Fibroblast of skin of left biceps (primary cell): ENCODE results near the gene H6PD.
"Not testable (repeated sequence)": the region's sequence is repeated elsewhere in the genome, so short reads cannot be mapped to it uniquely, and the experiment has no call there.

ENCODE experiments used
- DNase-seq, 2 experiments: peaks; one replicate each; pipeline ENCODE4 v3.0.0-alpha.2; 2013; ENCODE audit warnings: low read depth in 2 of 2

H6PD gene

GRCh38 chr1:9294910-9295636, 60.5 kb downstream of the H6PD start:
- DNase-seq = no peak

DNA sequence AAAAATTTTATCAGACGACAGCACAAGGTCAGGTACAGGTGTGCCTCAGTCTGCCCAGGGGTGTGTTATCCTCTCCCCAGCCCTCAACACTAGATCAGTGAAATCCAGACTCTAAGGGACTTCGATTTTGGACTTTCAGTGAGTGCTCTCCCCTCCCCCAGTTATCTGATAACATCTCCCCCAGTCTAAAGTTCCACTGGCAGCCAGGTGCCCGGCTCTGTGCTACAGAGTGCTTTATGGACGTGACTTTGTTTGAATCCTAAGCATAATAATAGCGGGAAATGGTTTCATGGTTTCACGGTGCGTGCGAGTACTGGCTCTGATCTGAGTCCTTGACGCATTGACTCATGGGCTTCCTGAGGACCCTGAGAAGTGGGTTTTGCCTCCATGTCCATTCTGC, 61.3 kb downstream of the H6PD start:
- no peak for DNase-seq

DNA sequence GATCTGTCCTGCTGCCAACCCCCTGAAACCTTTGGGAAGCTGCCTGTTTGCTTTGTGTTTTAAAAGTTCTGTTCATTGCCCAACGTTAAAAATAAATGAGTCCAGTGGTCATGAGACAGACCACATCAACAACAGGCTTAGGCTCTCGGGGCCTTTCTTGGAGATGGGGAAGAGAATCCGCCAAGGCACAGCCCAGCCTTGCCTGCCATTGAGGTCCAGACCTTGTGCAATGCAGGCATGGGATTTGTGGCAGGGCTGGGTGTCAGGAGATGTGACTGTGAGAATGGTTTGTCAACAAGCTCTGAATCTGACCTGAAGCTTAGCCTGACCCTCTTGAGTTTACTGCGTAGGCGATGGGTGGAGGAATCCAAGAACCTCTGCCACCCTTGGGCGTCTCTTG, 62.3 kb downstream of the H6PD start:
- DNase-seq = no peak

- DNase-seq = no peak
These were observed 63.3 kb downstream of the H6PD start for GRCh38 chr1:9297831-9298230.

DNA sequence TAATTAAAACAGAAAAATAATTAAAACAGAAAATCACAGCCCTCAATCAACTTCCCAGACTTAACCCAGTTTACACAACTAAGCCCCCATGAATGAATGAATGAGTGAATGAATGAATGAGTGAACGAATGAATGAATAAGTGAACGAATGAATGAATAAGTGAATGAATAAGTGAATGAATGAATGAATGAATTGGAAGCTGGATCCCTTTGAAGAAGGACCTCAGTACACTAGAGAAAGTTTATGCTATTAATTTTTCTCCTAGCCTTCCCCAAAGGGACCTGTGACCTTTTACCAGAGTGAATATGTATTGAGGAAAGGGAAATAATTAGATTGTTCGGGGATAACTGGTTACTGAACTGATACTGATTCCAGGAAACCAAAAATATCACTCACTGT, 63.7 kb downstream of the H6PD start:
- DNase-seq = no peak

- DNase-seq = not testable (repeated sequence)
These were observed 65.3 kb downstream of the H6PD start for GRCh38 chr1:9299571-9300541.

DNA sequence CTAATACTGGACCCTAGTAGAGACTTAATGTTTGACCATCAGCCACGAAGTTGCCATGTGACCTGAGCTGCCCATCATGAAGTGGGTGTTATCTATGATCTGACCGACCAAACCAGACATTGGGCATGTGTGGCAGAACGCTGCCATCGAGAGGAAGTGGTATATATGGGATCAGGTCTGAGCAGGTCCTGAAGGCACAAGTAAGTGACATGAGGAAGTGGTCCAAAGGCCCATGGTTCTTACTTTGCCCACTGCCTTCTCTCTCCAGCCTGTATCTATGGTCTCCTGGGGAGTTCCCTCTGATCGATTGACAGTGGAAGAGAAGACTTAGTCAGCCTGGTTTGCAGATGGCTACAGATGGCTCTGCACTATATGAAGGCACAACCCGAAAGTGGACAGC, 66.0 kb downstream of the H6PD start:
- no peak for DNase-seq

- DNase-seq = peak; percentile 71 to 76
These were observed 68.4 kb downstream of the H6PD start for GRCh38 chr1:9302745-9303524.

GRCh38 chr1:9303916-9304315, 69.3 kb downstream of the H6PD start:
- DNase-seq = no peak

- no peak for DNase-seq
These were observed 70.6 kb downstream of the H6PD start for GRCh38 chr1:9305216-9305615.

DNA sequence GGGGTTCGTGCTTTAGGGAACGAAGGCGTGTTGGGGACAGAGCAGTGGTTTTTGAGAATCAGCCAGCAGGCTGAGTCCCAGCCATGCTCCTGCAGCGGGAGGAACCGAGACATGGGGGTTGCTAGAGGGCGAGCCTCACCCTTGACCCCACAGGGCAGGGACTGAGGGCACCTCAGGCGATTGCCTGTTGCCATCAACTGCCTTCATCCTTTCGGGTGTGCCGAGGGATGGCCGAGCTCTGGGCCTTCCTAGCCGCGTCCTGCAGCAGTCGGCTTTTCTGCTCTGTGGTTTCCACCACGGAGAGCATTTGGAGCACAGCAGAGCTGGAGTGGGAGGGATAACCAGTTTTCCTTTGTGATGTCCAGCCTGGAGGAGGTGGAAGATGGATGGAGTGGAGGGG, 71.4 kb downstream of the H6PD start:
- no peak for DNase-seq

GRCh38 chr1:9307303-9307702, 72.7 kb downstream of the H6PD start:
- DNase-seq = no peak

GRCh38 chr1:9308236-9308785, 73.7 kb downstream of the H6PD start:
- DNase-seq = no peak

GRCh38 chr1:9309080-9309479, 74.5 kb downstream of the H6PD start:
- no peak for DNase-seq

DNA sequence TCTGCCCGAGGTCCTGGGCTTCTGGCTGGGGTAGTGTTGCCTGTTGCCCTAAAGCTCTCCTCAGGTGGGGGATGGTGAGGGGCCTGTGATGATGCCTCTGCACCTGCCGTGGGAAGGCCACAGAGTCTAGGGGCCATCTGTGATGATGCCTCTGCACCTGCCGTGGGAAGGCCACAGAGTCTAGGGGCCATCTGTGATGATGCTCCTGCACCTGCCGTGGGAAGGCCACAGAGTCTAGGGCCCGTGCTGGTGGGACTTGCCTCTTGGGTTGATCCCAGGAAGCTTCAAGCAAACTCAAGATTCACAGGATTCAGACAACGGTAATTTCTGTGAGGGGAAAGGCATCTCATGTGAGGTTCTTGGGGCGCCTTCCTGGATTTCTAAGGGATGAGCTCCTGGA, 75.4 kb downstream of the H6PD start:
- DNase-seq = no peak

GRCh38 chr1:9311029-9311428, 76.5 kb downstream of the H6PD start:
- DNase-seq = no peak

DNA sequence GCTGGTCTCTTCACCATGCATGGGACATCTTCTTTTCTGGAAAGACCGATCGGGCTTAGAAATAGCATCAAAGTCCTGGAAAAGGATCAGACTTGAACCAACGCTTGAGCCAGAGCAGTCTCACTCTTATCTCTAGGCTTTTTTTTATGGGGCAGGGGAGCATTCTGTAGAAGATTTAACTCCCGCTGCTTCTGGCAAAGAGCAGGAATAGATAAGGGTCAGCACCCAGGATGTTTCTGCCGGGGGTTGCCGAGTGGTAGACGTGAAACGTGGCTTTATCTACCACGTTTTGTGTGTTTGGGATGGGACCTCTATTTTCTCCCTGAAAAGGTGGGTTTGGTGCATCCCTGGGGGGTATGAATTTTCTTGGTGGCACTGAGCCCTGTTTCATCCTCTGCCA, 76.9 kb downstream of the H6PD start:
- no peak for DNase-seq

DNA sequence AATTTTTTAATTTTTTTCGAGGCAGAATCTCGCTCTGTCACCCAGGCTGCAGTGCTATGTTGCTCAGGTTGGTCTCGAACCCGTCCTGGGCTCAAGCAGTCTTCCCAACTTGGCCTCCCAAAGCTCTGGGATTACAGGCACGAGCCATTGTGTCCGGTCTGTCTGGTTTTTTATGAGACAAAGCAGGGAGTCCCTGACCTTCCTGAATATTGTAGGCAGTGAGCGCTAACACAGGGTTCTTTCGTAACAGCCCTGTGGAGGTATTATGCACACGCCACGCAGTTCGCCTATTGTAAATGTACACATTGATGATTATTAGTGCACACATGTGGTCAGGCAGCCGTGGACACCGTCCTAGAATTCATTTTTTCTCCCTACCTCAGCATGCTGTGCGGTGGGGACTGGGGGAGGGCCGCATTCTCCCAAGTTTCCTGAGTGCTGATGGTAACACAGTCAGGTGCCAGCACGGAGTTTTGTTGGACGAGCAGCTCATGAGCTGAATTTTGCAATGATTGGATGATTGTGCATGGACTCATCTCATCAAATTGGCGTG, 77.7 kb downstream of the H6PD start:
- DNase-seq = no peak

GRCh38 chr1:9313576-9313975, 79.0 kb downstream of the H6PD start:
- no peak for DNase-seq

GRCh38 chr1:9314111-9314510, 79.5 kb downstream of the H6PD start:
- no peak for DNase-seq

DNA sequence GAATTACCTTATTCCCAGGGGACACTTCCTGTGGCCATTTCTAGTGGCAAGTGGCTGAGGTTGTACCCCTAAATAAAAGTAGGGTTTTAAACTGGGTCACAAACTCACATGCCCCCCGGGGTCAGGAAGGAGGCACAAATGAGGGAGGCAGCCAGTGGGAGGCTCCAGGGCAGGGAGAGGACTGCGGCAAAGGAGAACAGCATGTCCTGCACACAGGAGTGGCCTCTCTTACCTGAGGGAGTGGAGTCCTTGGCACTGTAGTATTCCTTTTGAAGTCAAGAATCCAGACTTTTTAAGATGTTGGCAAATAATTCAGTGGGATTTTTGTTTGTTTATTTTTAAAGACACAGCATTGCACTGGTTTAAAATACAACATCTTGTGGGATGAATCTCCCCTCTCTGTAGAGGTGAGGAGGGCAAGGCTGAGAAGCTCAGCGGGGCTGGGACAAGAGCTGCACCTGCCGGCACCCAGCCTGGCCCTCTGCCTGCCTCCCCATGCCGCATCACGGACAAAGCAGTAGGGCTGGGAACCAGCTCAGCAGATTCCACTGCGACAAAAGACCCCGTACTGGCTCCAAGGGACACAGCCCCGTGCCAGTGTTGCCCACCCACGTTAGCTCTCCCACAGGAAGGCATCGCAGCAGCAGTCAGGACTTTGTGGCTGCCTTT, 80.3 kb downstream of the H6PD start:
- DNase-seq = no peak
